Fibroblast of skin of abdomen (primary cell): Measurements from ENCODE around the gene DHH. TPM values are rescaled to one million over a fixed set of nuclear protein-coding genes. Genes with fewer than 3 reads are reported as not detected.
A peak's percentile ranks its signal among the peaks of the same experiment; 100 is the strongest.
"Not testable (repeated sequence)": the region's sequence is repeated elsewhere in the genome, so short reads cannot be mapped to it uniquely, and the experiment has no call there.

Experiments
- DNase-seq: peaks from one replicate; pipeline ENCODE4 v3.0.0-alpha.2; 2013
- polyA plus RNA-seq, 2 experiments: library from polyadenylated mRNA; unstranded; fragments of 120-200 nt; gene quantifications; one replicate each; pipeline ENCODE4 v1.2.1, GENCODE V29; 2013; ENCODE audit not compliant: insufficient read length in 2 of 2

Gene DHH
- not detected for polyA plus RNA-seq (2013, experiment 1 of 2; ENCODE audit: insufficient read length)
- 0.02 TPM for polyA plus RNA-seq (2013, experiment 2 of 2; ENCODE audit: insufficient read length)

DNA sequence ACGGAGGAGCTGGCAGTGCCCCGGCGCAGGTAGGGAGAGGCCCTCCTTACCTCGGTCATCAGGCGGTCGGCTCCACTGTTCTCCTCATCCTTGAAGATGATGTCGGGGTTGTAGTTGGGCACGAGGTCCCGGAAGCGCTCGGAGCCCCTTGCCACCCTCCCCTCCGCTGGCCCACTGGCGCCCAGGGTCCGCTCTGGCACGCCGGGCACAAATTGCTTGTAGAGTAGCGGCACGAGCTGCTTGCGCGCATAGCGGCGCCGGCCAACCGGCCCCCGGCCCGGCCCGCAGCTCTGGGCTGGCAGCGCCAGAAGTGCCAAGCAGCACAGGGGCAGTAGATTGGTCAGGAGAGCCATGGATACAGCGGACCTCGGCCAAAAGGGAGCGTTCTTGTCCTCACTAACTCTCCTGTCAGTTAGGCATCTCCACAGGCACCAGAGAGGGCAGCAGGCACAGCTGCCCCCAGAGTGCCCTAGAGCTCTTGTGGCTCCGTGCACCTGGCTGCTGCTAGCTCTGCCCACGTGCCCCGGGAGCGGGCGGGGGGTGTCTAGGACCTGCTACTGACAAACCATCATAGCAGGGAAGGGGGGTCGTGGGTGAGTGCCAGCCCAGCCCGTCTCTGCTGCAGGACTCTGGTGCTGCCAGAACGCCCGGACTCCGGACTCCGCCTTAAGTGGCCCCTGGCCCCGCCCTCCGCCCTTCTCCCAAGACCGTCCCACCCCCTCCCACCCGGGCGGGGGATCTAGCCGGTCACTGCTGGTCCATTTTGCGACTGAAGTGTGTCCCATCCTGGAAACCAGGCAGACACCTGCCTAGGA, at the start of gene DHH:
Gene DHH, minus strand, starts transcription at position 642 of the 815 bp plus-strand sequence. Its CDS starts 289 bp downstream, at position 353.
- no peak for DNase-seq

DNA sequence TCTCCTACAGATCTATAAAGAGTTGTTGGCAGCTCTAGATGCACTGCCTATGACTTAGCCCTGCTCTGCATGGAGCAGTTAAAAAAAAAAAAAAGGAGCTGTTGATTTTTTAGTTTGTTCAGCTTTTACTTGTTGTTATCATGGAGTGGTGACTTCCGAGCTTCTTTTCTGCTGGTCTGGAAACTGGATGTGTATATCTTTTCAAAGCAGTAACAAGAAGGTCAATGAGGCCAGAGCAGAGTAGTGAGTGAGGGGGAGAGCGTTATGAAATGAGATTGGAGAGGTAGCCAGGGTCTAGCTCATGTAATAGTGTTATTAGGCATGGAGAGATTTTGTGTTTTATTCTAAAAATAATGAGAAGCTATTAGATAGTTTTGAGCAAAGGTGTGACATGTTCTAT, 49.8 kb upstream of the DHH start:
- DNase-seq, result no peak

DNA sequence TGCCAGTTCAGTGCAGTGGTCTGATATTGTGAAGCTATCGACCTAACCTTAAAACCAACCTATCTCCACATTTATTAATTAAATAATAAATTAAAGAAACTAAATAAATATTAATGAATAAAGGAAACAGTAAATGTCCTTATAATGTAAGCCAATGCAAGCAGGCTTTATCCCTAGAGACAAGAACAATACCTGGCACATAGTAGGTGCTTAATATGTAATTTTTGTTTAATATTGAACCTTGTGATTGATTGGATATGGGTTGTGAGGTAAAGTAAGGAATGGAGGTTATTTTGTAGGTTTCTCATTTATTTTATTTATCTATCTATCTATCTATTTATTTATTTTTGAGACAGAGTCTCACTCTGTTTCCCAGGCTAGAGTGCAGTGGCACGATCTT, 44.4 kb upstream of the DHH start:
- DNase-seq, result no peak

DNA sequence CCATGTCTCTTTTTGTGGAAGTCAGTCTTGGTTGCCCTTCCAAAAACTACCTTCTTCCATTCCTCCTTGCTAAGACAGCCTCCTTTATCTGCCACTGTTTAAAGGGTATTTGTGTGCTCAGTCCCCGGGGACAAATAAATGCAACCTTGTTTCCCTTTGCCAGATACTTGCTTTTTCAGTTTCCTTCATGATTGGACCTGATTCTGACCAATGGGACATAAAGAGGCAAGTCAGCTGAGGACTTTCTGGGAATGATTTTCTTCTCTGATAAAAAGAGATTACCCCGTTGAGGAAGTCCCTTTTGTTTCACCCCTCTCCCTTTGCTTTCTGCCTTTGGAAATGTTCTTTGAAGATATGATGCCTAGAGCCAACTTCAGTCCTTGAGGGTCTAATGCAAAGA, 44.0 kb upstream of the DHH start:
- no peak for DNase-seq

- no peak for DNase-seq
Observed at GRCh38 chr12:49137476-49137875, 42.9 kb upstream of the DHH start.

DNA sequence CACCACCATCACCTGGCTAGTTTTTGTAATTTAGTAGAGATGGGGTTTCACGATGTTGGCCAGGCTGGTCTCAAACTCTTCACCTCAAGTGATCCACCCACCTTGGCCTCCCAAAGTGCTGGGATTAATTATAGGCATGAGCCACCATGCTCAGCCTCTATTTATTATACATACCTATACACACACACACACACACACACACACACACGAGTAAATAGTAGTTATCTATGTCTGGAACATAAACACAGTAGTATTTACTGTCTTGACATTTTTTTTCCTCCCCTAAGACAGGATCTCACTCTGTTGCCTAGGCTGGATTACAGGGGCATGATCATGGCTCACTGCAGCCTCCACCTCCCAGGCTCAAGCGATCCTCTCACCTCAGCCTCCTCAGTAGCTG, 42.4 kb upstream of the DHH start:
- DNase-seq, result not testable (repeated sequence)

- DNase-seq, result no peak
Observed at GRCh38 chr12:49133590-49133989, 39.0 kb upstream of the DHH start.

- no peak for DNase-seq
Observed at GRCh38 chr12:49133014-49133413, 38.4 kb upstream of the DHH start.

- DNase-seq, result peak; percentile 66
Observed at GRCh38 chr12:49131894-49132461, 37.4 kb upstream of the DHH start.

GRCh38 chr12:49131051-49131893, 36.7 kb upstream of the DHH start, which contains the start of gene TUBA1B:
TUBA1B (minus strand) TSS chr12:49131395; CDS start chr12:49131300, 95 bp downstream.
- peak; percentile 93 for DNase-seq

- peak; percentile 93 for DNase-seq
Observed at GRCh38 chr12:49130151-49131050, 35.8 kb upstream of the DHH start.

- DNase-seq, result no peak
Observed at GRCh38 chr12:49129332-49130150, 34.9 kb upstream of the DHH start.

DNA sequence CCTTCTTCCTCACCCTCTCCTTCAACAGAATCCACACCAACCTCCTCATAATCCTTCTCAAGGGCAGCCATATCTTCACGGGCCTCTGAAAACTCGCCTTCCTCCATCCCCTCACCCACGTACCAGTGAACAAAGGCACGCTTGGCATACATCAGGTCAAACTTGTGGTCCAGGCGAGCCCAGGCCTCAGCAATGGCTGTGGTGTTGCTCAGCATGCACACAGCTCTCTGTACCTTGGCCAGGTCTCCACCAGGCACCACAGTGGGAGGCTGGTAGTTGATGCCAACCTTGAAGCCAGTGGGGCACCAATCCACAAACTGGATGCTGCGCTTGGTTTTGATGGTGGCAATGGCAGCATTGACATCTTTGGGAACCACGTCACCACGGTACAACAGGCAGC, 33.4 kb upstream of the DHH start:
- not testable (repeated sequence) for DNase-seq

DNA sequence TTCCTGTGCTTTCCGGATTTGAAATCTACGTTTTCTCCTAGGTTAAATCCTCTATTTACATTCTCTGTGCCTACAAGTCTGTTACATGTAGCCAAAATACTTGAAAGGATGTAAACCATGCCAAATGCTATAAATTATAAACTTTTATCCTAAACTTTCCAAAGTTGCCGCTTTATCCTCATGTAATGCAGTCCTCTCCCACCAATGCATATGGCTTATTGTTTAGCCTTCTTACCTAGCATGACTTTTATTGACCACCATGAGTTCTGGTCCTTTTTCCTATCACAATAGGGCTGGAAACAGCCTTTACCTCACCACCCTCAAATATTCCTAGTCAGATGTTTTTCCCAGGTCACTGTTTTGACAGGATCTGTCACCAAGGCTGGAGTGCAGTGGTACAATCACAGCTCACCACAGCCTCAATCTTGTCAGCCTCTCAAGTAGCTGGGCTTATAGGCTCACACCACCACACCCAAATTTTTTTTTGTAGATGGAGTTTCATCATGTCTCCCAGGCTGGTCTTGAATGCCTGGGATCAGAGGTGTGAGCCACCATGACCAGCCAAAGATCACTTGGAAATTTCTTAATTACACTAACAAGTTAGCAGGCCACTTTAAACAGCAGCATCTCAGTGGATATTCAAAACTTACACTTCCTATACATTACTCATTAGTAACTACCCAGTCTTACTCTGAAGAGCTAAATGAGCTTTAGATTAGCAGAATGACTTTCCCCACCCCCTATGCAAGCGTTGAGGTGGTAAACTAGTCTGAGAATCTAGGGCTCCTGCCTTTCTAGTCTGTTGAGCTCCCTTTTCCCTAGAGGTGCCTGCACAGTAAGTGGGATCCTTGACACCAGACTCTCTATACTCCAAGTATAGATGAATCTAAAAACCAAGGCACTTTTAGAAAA, 32.5 kb upstream of the DHH start:
- peak; percentile 13 for DNase-seq

DNA sequence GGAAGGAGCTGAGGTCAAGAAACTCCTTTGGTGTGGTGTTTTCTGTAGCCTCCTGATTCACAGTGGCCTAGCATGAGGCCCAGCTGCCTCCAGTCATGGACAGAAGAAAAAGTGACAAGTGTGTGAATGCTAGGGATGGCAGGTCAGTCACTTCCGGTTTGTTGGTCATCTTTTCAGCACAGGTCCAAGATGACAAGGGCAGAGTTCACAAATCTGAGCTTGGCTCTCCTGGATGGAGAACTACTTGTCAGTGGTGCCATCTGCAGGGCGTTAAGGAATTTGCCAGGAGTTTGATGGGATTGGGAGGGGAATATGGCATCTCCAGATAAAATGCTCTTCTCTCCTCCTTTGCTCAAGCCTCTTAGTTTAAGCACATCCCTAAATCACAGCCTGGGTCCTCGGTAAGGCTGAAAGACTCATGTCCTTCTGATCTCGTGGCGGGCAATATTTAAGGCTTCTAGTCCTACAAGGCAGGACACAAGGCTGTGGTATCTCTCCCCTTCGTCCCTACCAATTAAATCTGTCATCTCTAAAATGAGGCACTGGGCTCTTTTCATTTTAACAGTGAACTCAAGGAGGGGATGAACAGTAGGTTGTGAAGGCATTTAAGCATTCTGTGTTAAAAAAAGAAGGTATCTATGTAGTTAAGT, 26.6 kb upstream of the DHH start:
- DNase-seq, result peak; percentile 47

DNA sequence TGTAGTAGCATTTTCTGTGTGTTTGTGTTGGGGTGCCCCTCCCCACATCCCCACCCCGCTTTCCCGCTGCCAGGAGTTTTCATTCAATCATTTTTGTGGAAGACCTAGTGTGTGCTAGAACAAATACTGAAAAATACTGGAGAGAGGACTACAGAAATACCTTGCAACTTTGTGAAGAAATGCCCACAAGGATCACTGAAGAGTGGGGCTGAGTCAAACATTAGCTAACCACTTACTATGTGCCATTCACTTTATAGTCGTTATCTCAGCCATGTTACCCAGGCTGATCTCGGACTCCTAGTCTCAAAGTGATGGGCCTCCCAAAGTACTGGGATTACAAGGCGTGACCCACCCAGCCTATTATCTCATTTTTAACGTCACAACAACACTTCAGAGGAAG, 16.6 kb upstream of the DHH start:
- no peak for DNase-seq

GRCh38 chr12:49110464-49111155, 16.0 kb upstream of the DHH start, which contains the start of gene LMBR1L:
LMBR1L (minus strand) TSS chr12:49110847; CDS start chr12:49110555, 292 bp downstream.
- DNase-seq, result peak; percentile 99

DNA sequence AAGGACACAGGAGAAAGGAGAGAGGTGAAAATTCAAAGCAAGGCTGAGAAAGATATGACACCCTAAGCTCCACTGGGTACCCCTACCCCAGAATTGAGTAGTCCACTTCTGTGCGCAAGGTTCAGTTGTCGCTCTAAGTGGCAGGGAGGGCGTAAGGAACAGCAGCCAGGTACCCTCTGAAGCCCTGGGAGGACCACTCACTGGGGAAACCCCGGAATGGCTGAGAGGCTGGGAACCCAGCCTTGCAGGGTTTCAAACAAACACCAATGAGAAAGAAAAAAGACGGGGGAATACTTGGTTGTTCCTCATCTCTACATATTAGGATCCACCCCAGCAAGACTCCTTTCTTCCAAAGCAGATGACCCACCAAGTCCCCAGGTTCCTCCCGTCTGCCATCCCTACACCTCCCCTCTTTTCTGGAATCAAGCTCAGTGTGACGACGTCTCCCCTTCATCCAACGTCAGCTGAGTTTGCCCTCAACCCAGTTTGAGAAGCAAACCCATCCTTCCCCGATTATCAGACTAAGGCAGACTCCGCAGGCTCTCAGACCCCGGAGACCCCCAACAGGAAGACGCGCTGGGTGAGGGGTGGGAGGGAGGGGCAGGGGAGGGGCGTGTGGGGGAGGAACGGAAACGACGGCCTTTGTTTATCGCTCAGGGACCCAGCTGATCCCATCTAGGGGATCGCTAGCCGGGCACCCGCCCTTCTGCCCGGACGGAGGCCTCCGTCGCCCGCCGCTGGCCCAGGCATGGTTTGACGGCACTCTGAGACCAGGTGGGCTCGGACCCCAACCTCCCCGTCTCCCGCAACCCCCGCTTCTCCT, 15.3 kb upstream of the DHH start:
- no peak for DNase-seq
